SK-N-SH treated with all-trans-retinoic acid at 6 μM for 48 hours (cell line): ENCODE measurements around the gene OSTC.

ENCODE experiments used
- CREB5 ChIP-seq: fragments of 250-450 bp; sonication (Bioruptor Pico); IDR thresholded peaks from 2 replicates; pipeline ENCODE4 v1.5.1; 2020; ENCODE audit warnings: low read depth, mild to moderate bottlenecking, moderate library complexity
- ISL1 ChIP-seq: fragments of 250-450 bp; sonication (Bioruptor Pico); IDR thresholded peaks from 2 replicates; pipeline ENCODE4 v2.1.2; 2022; ENCODE audit warnings: mild to moderate bottlenecking, moderate library complexity
- OSR1 ChIP-seq: fragments of 250-450 bp; sonication (Bioruptor Pico); IDR thresholded peaks from 2 replicates; pipeline ENCODE4 v1.8.0; 2022; ENCODE audit warnings: moderate library complexity, mild to moderate bottlenecking, inconsistent platforms
- PATZ1 ChIP-seq: fragments of 250-450 bp; sonication (Bioruptor Pico); IDR thresholded peaks from 2 replicates; pipeline ENCODE4 v1.8.0; 2020; ENCODE audit warnings: mild to moderate bottlenecking, moderate library complexity, borderline replicate concordance
- POU6F1 ChIP-seq: fragments of 250-450 bp; sonication (Bioruptor Pico); IDR thresholded peaks from 2 replicates; pipeline ENCODE4 v1.8.0; 2021; ENCODE audit warnings: low read depth, mild to moderate bottlenecking, moderate library complexity, borderline replicate concordance
- RARB ChIP-seq: fragments of 250-450 bp; sonication (Bioruptor Pico); IDR thresholded peaks from 2 replicates; pipeline ENCODE4 v1.8.0; 2021; ENCODE audit warnings: mild to moderate bottlenecking, moderate library complexity
- TSHZ2 ChIP-seq: fragments of 250-450 bp; sonication (Bioruptor Pico); IDR thresholded peaks from 2 replicates; pipeline ENCODE4 v1.5.0; 2020; ENCODE audit warnings: mild to moderate bottlenecking, moderate library complexity
- ZC3H10 ChIP-seq: fragments of 250-450 bp; sonication (Bioruptor Pico); IDR thresholded peaks from 2 replicates; pipeline ENCODE4 v1.5.1; 2021; ENCODE audit warnings: mild to moderate bottlenecking, moderate library complexity
- ZFP3 ChIP-seq: fragments of 250-450 bp; sonication (Bioruptor Pico); IDR thresholded peaks from 2 replicates; pipeline ENCODE4 v1.5.0; 2020; ENCODE audit warnings: mild to moderate bottlenecking, moderate library complexity
- ZNF70 ChIP-seq: fragments of 450-650 bp; formaldehyde crosslinking; IDR thresholded peaks from 2 replicates; pipeline ENCODE4 v1.5.0; 2020; ENCODE audit warnings: mild to moderate bottlenecking, moderate library complexity
- ZNF8 ChIP-seq: fragments of 450-650 bp; formaldehyde crosslinking; IDR thresholded peaks from 2 replicates; pipeline ENCODE4 v1.5.0; 2020; ENCODE audit warnings: mild to moderate bottlenecking, moderate library complexity

GRCh38 chr4:108622828-108623227 lies 27.6 kb upstream of the OSTC start:
- TF ChIP-seq ZNF8 (CRISPR knock-in tag) = no peak
- no peak for TF ChIP-seq ZC3H10 (CRISPR knock-in tag)
- TF ChIP-seq ZFP3 (CRISPR knock-in tag) = no peak
- no peak for TF ChIP-seq CREB5
- TF ChIP-seq ISL1 (CRISPR knock-in tag) = no peak
- no peak for TF ChIP-seq PATZ1 (CRISPR knock-in tag)
- no peak for TF ChIP-seq ZNF70 (CRISPR knock-in tag)
- TF ChIP-seq TSHZ2 = no peak
- TF ChIP-seq OSR1 (CRISPR knock-in tag) = no peak
- no peak for TF ChIP-seq POU6F1 (CRISPR knock-in tag)
- TF ChIP-seq RARB (CRISPR knock-in tag) = no peak
